ENCODE measurements around the gene TFE3.

The TFE3 gene

GRCh38 chrX:49070988-49071387 is 27.8 kb upstream of the TFE3 start:
- Histone ChIP-seq H3K27ac (ENCODE audit: low read length) (no peak overlapping the region), H3K27me3 (ENCODE audit: low read depth, low read length) (no peaks in the 10 kb centered on the region), H3K36me3 (ENCODE audit: control insufficient read depth in 1 of 2, insufficient read depth in 2 of 2, low read length in 2 of 2) (peaks cover 4 to 6% of the 10 kb centered on the region in 2 donors), H3K4me1 (ENCODE audit: control insufficient read depth in 1 of 2, insufficient read depth in 2 of 2, low read length in 2 of 2) (peaks cover 0 to 8% of the 10 kb centered on the region in 2 donors), H3K4me3 (ENCODE audit: low read depth in 1 of 2, low read length in 2 of 2) (no peak overlapping the region), H3K9me3 (ENCODE audit: control insufficient read depth in 1 of 2, low read length in 2 of 2) (no peaks in the 10 kb centered on the region)

GRCh38 chrX:49069038-49069437 is 25.9 kb upstream of the TFE3 start:
- Histone ChIP-seq H3K9me3 (ENCODE audit: control insufficient read depth in 1 of 2, low read length in 2 of 2) (no peaks in the 10 kb centered on the region), H3K27me3 (ENCODE audit: low read depth, low read length) (no peaks in the 10 kb centered on the region), H3K36me3 (ENCODE audit: control insufficient read depth in 1 of 2, insufficient read depth in 2 of 2, low read length in 2 of 2) (peaks cover 0 to 4% of the 10 kb centered on the region in 2 donors), H3K4me3 (ENCODE audit: low read depth in 1 of 2, low read length in 2 of 2) (no peak overlapping the region), H3K4me1 (ENCODE audit: control insufficient read depth in 1 of 2, insufficient read depth in 2 of 2, low read length in 2 of 2) (peaks cover 0 to 8% of the 10 kb centered on the region in 2 donors), H3K27ac (ENCODE audit: low read length) (no peak overlapping the region)

- H3K36me3 ChIP-seq (ENCODE audit: control insufficient read depth in 1 of 2, insufficient read depth in 2 of 2, low read length in 2 of 2), result peaks cover 0 to 4% of the 10 kb centered on the region in 2 donors
- no peaks in the 10 kb centered on the region for H3K27me3 ChIP-seq (ENCODE audit: low read depth, low read length)
- no peak overlapping the region for H3K27ac ChIP-seq (ENCODE audit: low read length)
- no peaks in the 10 kb centered on the region for H3K9me3 ChIP-seq (ENCODE audit: control insufficient read depth in 1 of 2, low read length in 2 of 2)
- no peak overlapping the region for H3K4me3 ChIP-seq (ENCODE audit: low read depth in 1 of 2, low read length in 2 of 2)
- H3K4me1 ChIP-seq (ENCODE audit: control insufficient read depth in 1 of 2, insufficient read depth in 2 of 2, low read length in 2 of 2), result peaks cover 0 to 2% of the 10 kb centered on the region in 2 donors
Observed at GRCh38 chrX:49067285-49068120, 24.3 kb upstream of the TFE3 start.

DNA sequence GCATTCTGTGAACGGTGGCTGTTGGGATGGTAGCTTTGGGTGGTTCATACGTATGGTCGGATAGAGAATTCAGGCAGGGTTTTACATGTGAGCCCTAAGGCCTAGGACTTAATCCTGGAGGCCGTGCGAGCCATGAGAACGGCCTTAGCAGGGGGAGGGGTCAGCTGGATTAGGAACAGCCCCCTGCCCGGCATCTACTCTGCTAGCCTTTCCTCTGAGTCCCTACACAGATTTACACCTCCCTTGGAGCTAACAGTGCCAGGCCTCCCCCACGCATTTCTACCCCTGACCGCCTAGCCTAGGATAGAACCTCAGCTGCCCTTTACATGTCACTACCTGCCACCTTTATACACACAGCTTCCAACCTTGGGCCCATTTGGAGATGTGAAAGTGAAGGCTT is 23.5 kb upstream of the TFE3 start:
- Histone ChIP-seq H3K9me3 (ENCODE audit: control insufficient read depth in 1 of 2, low read length in 2 of 2) (no peaks in the 10 kb centered on the region), H3K4me3 (ENCODE audit: low read depth in 1 of 2, low read length in 2 of 2) (no peak overlapping the region), H3K36me3 (ENCODE audit: control insufficient read depth in 1 of 2, insufficient read depth in 2 of 2, low read length in 2 of 2) (peaks cover 4% of the 10 kb centered on the region in 2 donors), H3K4me1 (ENCODE audit: control insufficient read depth in 1 of 2, insufficient read depth in 2 of 2, low read length in 2 of 2) (no peaks in the 10 kb centered on the region), H3K27ac (ENCODE audit: low read length) (no peak overlapping the region), H3K27me3 (ENCODE audit: low read depth, low read length) (no peaks in the 10 kb centered on the region)

DNA sequence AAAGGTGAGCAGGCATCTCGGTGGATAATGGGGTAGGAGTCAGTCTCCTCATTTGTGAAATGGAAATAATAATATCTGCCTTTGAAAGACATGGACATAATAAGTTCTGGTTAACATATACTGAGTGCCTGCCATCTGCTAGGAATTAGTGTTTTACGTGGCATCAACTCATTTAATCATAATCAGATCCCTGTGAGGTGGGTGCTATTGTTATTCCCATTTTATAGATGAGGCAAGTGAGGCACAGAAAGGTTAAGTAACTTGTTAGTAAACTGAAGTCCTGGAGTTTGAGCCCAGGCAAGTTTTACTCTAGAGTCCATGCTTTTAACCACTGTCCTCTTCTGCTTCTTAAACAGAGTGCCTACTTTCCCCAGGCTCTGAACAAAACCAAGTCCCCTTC is 23.1 kb upstream of the TFE3 start:
- Histone ChIP-seq H3K36me3 (ENCODE audit: control insufficient read depth in 1 of 2, insufficient read depth in 2 of 2, low read length in 2 of 2) (peaks cover 4% of the 10 kb centered on the region in 2 donors), H3K4me1 (ENCODE audit: control insufficient read depth in 1 of 2, insufficient read depth in 2 of 2, low read length in 2 of 2) (no peaks in the 10 kb centered on the region), H3K4me3 (ENCODE audit: low read depth in 1 of 2, low read length in 2 of 2) (no peak overlapping the region), H3K27ac (ENCODE audit: low read length) (no peak overlapping the region), H3K9me3 (ENCODE audit: control insufficient read depth in 1 of 2, low read length in 2 of 2) (no peaks in the 10 kb centered on the region), H3K27me3 (ENCODE audit: low read depth, low read length) (no peaks in the 10 kb centered on the region)

DNA sequence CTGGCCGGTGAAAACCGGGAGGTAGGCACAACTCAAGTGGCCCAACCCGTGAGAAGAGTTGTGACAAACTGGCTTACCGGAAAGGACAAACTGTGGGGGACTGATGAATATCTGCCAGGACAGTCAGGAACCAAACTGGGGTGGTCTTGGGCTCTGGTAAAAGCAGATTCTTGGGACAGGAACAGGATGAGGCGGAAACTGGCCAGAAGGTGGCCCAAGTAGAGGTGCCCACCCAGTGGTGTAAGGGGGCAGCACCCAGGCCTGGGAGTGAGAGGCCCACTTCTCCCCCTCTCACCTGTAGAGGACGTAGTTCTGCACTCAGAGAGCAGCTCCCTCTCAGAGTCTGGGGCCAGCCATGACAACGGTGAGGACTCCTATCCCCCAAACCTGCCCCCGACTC is 21.6 kb upstream of the TFE3 start:
- Histone ChIP-seq H3K27ac (ENCODE audit: low read length) (no peak overlapping the region), H3K4me1 (ENCODE audit: control insufficient read depth in 1 of 2, insufficient read depth in 2 of 2, low read length in 2 of 2) (no peaks in the 10 kb centered on the region), H3K36me3 (ENCODE audit: control insufficient read depth in 1 of 2, insufficient read depth in 2 of 2, low read length in 2 of 2) (peaks cover 4% of the 10 kb centered on the region in 2 donors), H3K27me3 (ENCODE audit: low read depth, low read length) (no peaks in the 10 kb centered on the region), H3K4me3 (ENCODE audit: low read depth in 1 of 2, low read length in 2 of 2) (no peak overlapping the region), H3K9me3 (ENCODE audit: control insufficient read depth in 1 of 2, low read length in 2 of 2) (no peaks in the 10 kb centered on the region)

DNA sequence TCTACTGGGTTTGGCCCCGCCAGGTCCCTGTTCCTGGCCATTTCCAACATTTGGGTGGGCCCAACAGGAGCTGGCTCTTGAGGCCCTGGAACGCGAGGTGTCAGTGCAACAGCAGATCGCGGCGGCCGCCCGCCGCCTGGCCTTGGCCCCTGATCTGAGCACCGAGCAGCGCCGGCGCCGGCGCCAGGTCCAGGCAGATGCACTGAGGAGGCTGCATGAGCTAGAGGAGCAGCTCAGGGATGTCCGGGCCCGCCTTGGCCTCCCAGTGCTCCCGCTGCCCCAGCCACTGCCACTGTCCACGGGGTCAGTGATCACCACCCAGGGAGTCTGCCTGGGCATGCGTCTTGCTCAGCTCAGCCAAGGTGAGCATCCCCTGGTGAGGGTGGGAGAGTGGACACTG is 21.1 kb upstream of the TFE3 start:
- H3K27ac ChIP-seq (ENCODE audit: low read length), result no peak overlapping the region
- H3K27me3 ChIP-seq (ENCODE audit: low read depth, low read length), result no peaks in the 10 kb centered on the region
- H3K4me1 ChIP-seq (ENCODE audit: control insufficient read depth in 1 of 2, insufficient read depth in 2 of 2, low read length in 2 of 2), result no peaks in the 10 kb centered on the region
- no peak overlapping the region for H3K4me3 ChIP-seq (ENCODE audit: low read depth in 1 of 2, low read length in 2 of 2)
- peaks cover 4% of the 10 kb centered on the region in 2 donors for H3K36me3 ChIP-seq (ENCODE audit: control insufficient read depth in 1 of 2, insufficient read depth in 2 of 2, low read length in 2 of 2)
- no peaks in the 10 kb centered on the region for H3K9me3 ChIP-seq (ENCODE audit: control insufficient read depth in 1 of 2, low read length in 2 of 2)

DNA sequence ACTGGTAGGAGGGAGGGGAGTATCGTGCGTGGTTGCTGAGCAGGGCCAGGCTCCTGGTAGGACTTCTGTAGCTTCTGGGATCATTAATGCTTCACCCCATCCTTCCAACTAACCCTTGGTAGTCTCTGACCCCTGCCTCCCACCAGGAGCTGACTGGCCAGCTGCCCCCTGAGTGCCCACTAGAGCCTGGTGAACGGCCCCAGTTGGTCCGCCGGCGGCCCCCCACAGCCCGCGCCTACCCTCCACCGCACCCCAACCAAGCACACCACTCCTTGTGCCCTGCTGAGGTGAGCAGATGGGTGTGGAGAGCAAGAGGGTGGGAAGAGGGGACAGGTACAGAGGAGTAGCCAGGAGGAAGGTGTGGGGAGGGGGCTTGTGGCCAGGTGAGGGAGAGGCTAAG is 20.6 kb upstream of the TFE3 start:
- Histone ChIP-seq H3K4me3 (ENCODE audit: low read depth in 1 of 2, low read length in 2 of 2) (no peak overlapping the region), H3K27ac (ENCODE audit: low read length) (no peak overlapping the region), H3K27me3 (ENCODE audit: low read depth, low read length) (no peaks in the 10 kb centered on the region), H3K9me3 (ENCODE audit: control insufficient read depth in 1 of 2, low read length in 2 of 2) (no peaks in the 10 kb centered on the region), H3K4me1 (ENCODE audit: control insufficient read depth in 1 of 2, insufficient read depth in 2 of 2, low read length in 2 of 2) (peaks cover 0 to under 1% of the 10 kb centered on the region in 2 donors), H3K36me3 (ENCODE audit: control insufficient read depth in 1 of 2, insufficient read depth in 2 of 2, low read length in 2 of 2) (peaks cover 4% of the 10 kb centered on the region in 2 donors)

DNA sequence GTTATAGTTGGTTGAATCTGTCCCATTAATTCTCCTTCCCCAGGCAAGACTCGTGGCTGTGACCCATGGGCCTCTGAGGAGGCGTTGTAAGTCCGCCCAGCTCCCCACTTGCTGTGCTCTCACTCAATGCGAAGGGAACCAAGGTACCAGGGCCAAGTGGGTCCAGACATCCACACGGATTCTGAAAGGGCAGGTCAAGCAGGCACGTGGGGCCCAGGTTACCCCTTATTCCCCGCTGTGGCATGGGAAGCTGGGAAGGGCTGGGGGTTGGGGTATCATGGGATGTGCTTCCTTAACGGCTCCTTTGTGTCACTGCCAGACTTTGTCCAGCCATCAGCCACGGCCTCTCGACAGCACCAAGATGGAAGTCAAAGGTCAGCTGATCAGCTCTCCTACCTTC is 18.8 kb upstream of the TFE3 start:
- Histone ChIP-seq H3K27ac (ENCODE audit: low read length) (no peak overlapping the region), H3K4me3 (ENCODE audit: low read depth in 1 of 2, low read length in 2 of 2) (no peak overlapping the region), H3K27me3 (ENCODE audit: low read depth, low read length) (no peaks in the 10 kb centered on the region), H3K4me1 (ENCODE audit: control insufficient read depth in 1 of 2, insufficient read depth in 2 of 2, low read length in 2 of 2) (peaks cover 0 to 5% of the 10 kb centered on the region in 2 donors), H3K36me3 (ENCODE audit: control insufficient read depth in 1 of 2, insufficient read depth in 2 of 2, low read length in 2 of 2) (peaks cover 4% of the 10 kb centered on the region in 2 donors), H3K9me3 (ENCODE audit: control insufficient read depth in 1 of 2, low read length in 2 of 2) (no peaks in the 10 kb centered on the region)

DNA sequence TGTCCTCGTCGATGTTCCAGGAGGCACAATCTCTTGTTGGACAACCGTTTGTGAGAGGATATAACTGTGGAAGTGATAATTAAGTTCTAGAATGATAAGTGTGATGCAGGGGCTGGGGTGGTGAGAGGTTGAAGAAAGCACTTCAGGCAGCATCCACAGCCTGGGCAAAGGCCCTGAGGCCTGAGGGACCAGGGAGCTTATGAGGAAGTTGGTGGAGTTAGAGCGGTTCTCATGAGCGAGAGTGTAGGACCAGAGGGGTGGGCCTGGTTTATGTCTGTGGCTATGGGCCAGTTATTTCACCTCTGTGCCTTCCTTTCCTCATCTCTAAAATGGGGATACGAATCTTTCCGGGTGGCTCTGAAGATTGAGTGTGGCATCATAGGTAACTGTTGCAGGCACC is 18.3 kb upstream of the TFE3 start:
- Histone ChIP-seq H3K4me3 (ENCODE audit: low read depth in 1 of 2, low read length in 2 of 2) (no peak overlapping the region), H3K27me3 (ENCODE audit: low read depth, low read length) (no peaks in the 10 kb centered on the region), H3K27ac (ENCODE audit: low read length) (no peak overlapping the region), H3K4me1 (ENCODE audit: control insufficient read depth in 1 of 2, insufficient read depth in 2 of 2, low read length in 2 of 2) (peaks cover 0 to 5% of the 10 kb centered on the region in 2 donors), H3K9me3 (ENCODE audit: control insufficient read depth in 1 of 2, low read length in 2 of 2) (no peaks in the 10 kb centered on the region), H3K36me3 (ENCODE audit: control insufficient read depth in 1 of 2, insufficient read depth in 2 of 2, low read length in 2 of 2) (peaks cover 2 to 4% of the 10 kb centered on the region in 2 donors)

DNA sequence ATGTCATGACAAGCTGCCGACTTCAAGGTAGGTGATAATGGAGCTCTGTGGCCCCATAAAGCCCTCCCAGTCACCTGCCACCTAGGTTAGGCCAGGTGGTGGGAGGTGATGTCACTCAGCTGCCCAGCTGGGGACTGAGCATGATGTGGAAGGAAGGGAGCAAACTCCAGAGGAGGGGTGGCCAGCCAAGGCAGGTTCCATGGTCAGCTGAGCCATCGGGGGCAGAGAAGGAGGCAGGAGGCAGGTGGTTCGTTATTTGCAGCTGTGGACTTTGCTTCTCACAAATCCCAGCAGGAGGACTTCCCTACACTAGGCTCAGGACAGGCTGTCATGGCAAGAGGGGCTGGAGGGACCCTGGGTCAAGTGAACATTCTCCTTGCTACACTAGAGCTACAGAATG is 17.8 kb upstream of the TFE3 start:
- Histone ChIP-seq H3K4me1 (ENCODE audit: control insufficient read depth in 1 of 2, insufficient read depth in 2 of 2, low read length in 2 of 2) (peaks cover 0 to 5% of the 10 kb centered on the region in 2 donors), H3K27ac (ENCODE audit: low read length) (no peak overlapping the region), H3K36me3 (ENCODE audit: control insufficient read depth in 1 of 2, insufficient read depth in 2 of 2, low read length in 2 of 2) (peaks cover 0 to 4% of the 10 kb centered on the region in 2 donors), H3K9me3 (ENCODE audit: control insufficient read depth in 1 of 2, low read length in 2 of 2) (no peaks in the 10 kb centered on the region), H3K27me3 (ENCODE audit: low read depth, low read length) (no peaks in the 10 kb centered on the region), H3K4me3 (ENCODE audit: low read depth in 1 of 2, low read length in 2 of 2) (no peak overlapping the region)

- H3K36me3 ChIP-seq (ENCODE audit: control insufficient read depth in 1 of 2, insufficient read depth in 2 of 2, low read length in 2 of 2), result peaks cover 0 to 4% of the 10 kb centered on the region in 2 donors
- peak overlapping the region; percentile 51 for H3K27ac ChIP-seq (ENCODE audit: low read length)
- peaks cover 0 to 5% of the 10 kb centered on the region in 2 donors for H3K4me1 ChIP-seq (ENCODE audit: control insufficient read depth in 1 of 2, insufficient read depth in 2 of 2, low read length in 2 of 2)
- H3K9me3 ChIP-seq (ENCODE audit: control insufficient read depth in 1 of 2, low read length in 2 of 2), result no peaks in the 10 kb centered on the region
- no peaks in the 10 kb centered on the region for H3K27me3 ChIP-seq (ENCODE audit: low read depth, low read length)
- H3K4me3 ChIP-seq (ENCODE audit: low read depth in 1 of 2, low read length in 2 of 2), result peak overlapping the region in 1 of 2 donors; percentile 48
Observed at GRCh38 chrX:49059681-49060085, 16.5 kb upstream of the TFE3 start.
